GM21515 (cell line): ENCODE data around the gene MYBPC2.
A peak's percentile ranks its signal among the peaks of the same experiment; 100 is the strongest.
"Not testable (repeated sequence)": the region's sequence is repeated elsewhere in the genome, so short reads cannot be mapped to it uniquely, and the experiment has no call there.

Experiments
- ATAC-seq: cut with Tn5 transposase; IDR thresholded peaks from one replicate; pipeline ENCODE4 v1.9.1; 2021; ENCODE audit not compliant: unreplicated experiment

The MYBPC2 gene

GRCh38 chr19:50432221-50433028 lies at the start of gene MYBPC2:
Gene MYBPC2, plus strand, starts transcription at chr19:50432892. Its CDS starts 62 bp downstream, at chr19:50432954.
- peak; percentile 2 for ATAC-seq

GRCh38 chr19:50383001-50383851 lies 49.5 kb upstream of the MYBPC2 start:
- ATAC-seq = no peak

DNA sequence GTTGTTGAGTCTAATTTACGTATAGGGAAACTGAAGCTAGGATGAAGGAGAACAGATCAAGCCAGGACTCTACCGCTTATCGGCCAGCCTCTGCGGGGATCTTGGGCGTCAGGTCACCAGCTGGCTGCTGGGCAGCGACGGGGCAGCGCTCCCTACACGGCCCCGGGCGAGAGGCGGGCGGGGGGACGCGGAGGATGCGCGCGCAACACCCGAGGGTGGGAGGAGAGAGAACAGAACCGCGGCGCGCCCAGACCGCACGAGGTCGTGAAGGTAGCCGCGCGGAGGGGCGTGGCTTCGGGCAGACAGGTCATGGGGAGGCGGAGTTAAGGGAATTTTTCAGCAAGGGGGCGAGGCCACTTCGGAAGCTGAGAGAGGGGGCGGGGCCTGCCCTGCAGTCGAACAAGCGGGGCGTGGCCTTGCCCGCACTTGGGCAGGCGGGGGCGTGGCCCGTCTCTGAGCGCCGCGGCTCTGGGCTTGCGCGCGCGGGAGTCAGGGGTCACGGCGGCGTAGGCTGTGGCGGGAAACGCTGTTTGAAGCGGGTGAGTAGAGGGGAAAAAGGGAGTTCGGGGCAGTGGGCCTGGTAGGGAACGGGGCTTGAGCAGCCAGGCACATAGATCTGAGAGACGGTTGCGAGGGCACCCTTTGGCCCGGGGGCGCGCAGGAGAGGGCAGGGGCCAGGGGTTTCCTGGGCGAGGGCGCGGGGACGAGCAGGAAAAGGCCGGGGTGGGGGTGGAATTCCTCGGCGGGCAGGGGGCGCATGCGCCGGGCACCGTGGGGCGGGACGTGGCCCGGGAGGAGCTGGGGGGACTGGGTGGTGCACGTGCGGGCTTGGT lies 48.6 kb upstream of the MYBPC2 start, which contains the start of gene POLD1:
Gene POLD1 (plus strand): TSS at position 496 of the 833 bp plus-strand sequence. CDS start 14,505 bp downstream, outside the sequence.
- peak; percentile 67 for ATAC-seq

DNA sequence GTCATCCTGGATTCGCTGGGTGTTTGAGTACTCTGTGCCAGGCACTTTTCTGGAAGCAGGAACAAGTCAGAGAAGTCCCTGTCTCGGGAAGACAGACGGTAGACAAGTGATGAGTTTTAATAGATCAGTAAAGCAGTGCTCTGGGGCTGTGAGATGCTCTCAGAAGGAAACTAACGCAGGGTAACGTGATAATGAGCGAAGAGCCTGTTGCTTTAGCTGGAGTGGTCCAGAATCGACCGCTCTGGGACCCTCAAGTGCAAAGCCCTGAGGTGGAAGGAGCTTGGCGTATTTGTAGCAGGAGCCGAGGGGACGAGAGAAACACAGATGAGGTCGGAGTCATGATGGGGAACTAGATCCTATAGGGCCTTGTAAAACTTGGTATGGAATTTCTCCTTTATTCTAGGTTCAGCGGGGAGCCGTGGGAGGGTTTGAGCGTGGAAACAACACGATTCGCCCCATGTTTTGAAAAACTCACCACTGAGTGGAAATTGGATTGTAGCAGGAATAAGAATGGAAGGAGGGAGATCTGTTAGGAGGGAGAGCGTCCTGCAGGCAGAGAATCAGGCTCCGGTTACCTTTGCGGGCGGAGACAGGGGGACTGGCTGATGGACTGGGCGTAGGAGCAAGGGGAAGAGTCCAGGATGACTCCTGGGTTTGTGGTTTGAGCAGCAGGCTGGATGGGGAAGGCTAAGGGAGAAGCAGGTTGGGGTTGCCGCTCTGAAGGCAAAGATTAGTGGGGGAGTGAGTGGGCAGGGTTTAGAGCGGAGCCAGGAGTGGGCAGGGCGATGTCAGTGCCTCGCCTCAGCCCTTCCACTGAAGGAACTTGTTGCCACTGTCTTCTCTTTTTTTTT lies 47.8 kb upstream of the MYBPC2 start:
- ATAC-seq = no peak

DNA sequence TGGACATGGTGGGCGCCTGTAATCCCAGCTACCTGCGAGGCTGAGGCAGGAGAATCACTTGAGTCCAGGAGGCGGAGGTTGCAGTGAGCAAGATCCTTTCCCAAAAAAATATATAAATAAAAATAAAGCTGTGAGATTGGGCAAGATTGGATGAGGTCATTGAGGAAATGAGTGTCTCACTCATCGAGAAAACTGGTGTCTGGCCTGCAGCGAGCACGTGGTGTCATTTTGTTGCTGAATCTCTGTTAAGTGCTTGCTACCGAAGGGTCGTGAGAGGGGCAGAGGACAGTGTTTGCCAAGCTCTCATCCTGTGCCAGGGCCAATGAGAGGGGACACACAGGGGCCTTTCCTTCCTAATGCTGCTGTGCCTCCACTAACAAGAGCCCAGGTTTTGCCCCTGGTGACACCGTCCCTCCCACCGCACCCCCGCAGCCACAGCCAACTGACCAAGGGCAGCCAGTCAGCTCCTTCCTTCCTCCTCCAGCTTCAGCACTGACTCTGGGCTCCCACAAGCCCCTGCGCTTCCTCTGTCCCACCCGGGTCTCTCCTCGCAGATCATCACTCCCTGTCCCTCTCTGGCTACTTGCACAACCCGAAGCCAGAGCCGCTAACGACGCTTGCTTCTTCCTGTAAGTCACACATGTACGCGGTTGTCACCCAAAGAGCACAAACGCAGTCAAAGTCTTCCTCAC lies 45.4 kb upstream of the MYBPC2 start:
- no peak for ATAC-seq

DNA sequence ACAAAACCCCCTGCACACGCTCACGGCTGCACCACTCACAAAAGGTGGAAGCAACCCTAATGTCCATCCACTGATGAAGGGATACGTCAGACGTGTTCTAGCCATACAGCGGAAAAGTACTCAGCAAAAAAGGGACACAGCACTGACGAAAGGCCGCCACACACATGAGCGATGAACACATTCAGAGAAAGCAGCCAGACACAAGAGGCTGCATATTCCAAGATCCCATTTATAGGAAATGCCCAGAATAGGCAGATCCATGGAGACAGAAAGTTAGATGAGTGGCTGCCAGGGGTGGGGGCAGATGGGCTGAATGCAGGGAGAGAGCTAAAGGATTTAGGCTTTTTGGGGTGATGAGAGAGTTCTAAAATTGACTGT lies 44.8 kb upstream of the MYBPC2 start:
- no peak for ATAC-seq

DNA sequence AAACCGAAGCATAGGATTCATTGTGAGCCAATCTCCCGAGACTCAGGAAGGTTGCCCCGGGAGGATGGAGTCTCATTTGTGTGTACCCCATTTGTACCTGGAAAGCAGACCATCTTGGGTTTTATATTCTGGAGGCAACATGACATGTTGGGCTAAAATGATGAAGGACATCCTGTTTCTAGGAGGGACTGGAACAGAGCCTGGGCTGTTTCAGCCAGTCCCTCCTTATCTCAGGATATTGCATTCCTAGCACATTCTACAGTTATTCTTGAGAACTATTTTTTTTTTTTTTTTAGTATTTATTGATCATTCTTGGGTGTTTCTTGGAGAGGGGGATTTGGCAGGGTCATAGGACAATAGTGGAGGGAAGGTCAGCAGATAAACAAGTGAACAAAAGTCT lies 42.4 kb upstream of the MYBPC2 start:
- ATAC-seq = not testable (repeated sequence)

GRCh38 chr19:50390952-50391351 lies 41.7 kb upstream of the MYBPC2 start:
- not testable (repeated sequence) for ATAC-seq

- no peak for ATAC-seq
These were observed 39.9 kb upstream of the MYBPC2 start for GRCh38 chr19:50392759-50393158.

GRCh38 chr19:50393589-50393988 lies 39.1 kb upstream of the MYBPC2 start:
- ATAC-seq = no peak

GRCh38 chr19:50394017-50394416 lies 38.7 kb upstream of the MYBPC2 start:
- ATAC-seq = no peak

DNA sequence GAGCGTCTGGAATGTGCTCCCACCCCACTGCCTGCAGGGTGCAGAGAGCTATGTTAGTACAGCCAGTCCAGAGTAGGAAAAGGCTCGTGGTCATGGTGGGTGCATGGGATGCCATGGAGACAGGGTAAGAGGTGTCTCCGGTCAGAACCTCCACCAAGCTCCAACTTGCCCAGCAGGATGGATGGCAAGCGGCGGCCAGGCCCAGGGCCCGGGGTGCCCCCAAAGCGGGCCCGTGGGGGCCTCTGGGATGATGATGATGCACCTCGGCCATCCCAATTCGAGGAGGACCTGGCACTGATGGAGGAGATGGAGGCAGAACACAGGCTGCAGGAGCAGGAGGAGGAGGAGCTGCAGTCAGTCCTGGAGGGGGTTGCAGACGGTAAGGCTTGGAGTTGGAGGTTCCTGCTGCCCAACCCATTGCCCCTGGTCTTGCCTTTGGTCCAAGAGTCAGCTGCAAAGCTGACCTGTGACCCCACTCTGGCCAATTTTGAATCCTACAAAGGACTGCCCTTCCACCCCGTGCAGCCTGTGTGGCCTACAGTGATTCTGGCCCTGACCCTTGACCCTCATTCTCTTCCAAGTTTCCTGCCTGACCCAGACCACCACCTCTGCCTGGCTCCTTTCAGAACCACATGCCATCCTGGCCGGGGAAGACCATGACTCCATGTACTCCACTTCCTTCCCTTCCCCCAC lies 33.9 kb upstream of the MYBPC2 start:
- ATAC-seq = no peak

DNA sequence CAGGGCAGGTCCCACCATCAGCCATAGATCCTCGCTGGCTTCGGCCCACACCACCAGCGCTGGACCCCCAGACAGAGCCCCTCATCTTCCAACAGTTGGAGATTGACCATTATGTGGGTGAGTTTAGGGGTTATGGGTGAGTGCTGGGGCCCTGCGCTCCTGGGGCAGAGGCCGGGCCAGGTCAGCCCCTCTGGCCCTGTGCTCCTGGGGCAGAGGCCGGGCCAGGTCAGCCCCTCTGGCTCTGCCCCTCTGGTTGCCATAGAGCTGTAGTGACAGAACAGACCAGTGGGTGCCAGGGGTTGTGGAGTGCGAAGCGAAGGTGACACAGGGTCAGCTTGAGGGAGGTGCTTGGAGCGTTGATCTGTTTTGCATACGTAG lies 33.3 kb upstream of the MYBPC2 start:
- ATAC-seq = no peak

DNA sequence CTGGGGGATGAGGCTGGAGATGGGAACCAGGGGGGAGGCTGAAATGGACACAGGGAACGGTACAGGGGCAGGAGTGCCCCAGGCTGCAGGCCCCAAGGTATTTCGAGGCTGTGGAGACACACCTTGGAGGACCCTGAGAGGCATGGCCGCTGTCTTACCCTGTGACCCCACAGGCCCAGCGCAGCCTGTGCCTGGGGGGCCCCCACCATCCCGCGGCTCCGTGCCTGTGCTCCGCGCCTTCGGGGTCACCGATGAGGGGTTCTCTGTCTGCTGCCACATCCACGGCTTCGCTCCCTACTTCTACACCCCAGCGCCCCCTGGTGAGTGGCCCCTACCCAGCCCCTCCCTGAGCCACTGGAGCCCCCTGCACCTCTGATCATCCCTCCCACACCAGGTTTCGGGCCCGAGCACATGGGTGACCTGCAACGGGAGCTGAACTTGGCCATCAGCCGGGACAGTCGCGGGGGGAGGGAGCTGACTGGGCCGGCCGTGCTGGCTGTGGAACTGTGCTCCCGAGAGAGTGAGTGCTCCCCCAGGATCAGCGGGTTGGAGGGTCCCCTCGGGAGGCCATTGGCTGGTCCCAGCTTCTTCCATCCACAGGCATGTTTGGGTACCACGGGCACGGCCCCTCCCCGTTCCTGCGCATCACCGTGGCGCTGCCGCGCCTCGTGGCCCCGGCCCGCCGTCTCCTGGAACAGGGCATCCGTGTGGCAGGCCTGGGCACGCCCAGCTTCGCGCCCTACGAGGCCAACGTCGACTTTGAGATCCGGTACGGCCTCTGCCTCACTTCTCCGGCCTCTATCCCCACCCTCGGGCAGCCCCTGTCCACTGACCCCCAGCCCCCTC lies 30.9 kb upstream of the MYBPC2 start:
- no peak for ATAC-seq

GRCh38 chr19:50402544-50403301 lies 30.0 kb upstream of the MYBPC2 start:
- ATAC-seq = no peak

DNA sequence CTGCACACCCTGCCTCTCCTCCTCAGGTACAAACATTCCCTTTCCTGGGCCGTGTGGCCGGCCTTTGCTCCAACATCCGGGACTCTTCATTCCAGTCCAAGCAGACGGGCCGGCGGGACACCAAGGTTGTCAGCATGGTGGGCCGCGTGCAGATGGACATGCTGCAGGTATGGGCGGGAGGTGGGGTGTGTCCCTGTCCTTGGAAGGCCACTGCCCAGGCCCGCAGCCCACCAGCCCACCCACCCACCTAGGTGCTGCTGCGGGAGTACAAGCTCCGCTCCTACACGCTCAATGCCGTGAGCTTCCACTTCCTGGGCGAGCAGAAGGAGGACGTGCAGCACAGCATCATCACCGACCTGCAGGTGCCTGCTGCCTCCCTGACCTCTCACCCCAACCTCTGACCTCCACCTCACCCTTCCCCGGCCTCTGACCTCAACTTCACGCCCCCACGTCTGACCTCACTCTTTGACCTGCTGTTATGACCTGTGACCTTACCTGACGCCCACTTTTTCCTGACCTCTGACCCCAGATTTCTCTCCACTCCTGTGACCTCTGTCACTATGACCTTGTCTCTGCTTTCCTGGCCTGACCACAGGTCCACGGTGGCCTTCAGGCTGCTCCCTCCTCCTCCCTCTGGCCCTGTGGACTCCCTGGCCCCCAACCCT lies 26.4 kb upstream of the MYBPC2 start:
- no peak for ATAC-seq

DNA sequence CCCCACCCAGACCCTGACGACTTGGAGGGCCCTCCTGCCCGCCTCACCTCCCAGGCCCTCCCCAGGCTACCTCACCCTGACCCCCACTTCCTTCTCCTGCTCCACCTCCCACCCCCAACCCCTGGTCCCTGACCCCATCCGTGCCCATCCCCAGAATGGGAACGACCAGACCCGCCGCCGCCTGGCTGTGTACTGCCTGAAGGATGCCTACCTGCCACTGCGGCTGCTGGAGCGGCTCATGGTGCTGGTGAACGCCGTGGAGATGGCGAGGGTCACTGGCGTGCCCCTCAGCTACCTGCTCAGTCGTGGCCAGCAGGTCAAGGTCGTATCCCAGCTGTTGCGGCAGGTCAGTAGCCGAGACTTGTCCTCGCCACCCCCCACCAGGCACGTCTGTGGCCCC lies 25.9 kb upstream of the MYBPC2 start:
- no peak for ATAC-seq
